Activated CD4-positive, CD25-positive, alpha-beta regulatory T cell treated with anti-CD3 and anti-CD28 coated beads, Interleukin-2, amount 50 U/mL, for 16 hours (primary cell): ENCODE data around the gene BIRC5.

Experiments
- DNase-seq: peaks from one replicate; pipeline ENCODE4 v3.0.0-alpha.2; 2020; ENCODE audit warnings: low read depth, low spot score

The BIRC5 gene

DNA sequence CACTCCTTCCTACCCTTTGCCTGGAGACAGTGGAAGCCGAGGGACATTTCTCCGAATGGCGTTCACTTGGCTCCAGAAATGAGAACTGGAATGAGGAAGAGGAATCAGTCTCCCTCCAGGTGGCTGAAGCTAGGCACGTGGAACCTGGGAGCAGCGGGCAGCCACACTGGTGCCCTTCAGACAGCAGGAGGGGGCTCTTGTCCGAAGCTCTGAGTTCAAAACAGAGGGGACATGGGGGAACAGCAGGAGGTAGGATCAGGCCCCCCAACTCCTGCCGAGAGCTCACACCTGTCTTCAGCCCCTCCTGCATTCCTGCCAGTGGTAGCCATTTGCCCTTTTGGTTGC lies 58.8 kb downstream of the BIRC5 start:
- DNase-seq = no peak

DNA sequence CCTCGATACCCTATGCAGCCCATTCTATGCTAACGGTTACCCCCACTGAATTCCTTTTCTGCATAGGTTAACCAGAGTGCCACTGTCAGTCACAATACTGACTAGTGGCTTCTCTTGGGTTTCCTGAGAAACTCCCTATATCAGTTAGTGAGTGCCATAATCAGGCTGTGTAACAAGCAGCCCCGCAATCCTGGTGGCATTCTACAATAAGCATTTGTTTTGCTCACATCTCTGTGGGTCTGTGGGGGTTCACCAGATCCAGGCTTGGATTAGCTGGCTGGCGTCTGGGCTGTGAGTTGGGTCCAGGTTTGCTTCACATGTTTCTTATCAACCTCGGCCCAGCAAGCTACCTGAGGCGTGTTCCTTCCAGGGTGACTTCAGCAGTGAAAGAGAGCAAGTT lies 59.8 kb downstream of the BIRC5 start:
- no peak for DNase-seq
